GM18868 (cell line): ENCODE results near the gene YTHDF1.

Experiments used
- ATAC-seq: cut with Tn5 transposase; IDR thresholded peaks from one replicate; pipeline ENCODE4 v1.9.1; 2021; ENCODE audit warnings: mild to moderate bottlenecking, moderate library complexity; ENCODE audit not compliant: unreplicated experiment

Gene YTHDF1

DNA sequence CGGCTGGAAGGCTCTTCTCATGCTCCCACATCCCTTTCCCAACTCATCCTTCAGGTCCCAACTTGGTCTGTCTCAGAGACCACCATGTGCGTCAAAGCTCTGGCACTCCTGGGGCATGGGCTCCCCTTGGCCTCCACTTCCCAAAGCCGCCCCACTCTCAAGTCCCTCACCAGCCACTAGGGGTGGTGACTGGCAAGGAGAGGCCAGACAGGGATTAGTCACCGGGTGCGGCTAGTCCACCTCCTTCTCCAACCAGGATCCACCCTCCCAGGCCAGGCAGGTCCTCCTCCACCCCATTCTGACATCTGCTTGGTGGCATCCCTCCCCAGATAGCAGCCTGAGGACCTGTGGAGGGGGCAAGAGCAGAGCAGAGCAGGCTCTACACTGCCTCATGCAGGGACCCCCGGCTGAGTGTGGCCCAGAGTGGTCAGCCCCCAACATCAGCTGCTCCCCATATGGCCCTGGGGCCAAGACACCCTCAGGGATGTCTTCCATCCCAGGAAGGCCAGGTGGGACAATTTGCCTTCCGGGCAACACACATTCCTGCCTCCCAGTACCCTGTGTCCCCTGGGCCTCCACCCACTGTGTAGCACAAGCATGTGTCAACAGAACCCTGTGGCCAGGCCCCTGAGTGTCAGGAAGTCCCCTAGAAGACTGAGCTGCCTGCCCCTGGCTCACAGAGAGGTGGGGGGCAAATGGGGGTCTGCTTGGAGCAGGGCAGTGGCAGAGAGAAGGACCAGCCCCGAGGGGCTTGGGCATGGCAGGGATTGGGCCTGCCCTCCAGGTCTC is 29.2 kb downstream of the YTHDF1 start:
- no peak for ATAC-seq

GRCh38 chr20:63186084-63186483 is 29.8 kb downstream of the YTHDF1 start:
- no peak for ATAC-seq

DNA sequence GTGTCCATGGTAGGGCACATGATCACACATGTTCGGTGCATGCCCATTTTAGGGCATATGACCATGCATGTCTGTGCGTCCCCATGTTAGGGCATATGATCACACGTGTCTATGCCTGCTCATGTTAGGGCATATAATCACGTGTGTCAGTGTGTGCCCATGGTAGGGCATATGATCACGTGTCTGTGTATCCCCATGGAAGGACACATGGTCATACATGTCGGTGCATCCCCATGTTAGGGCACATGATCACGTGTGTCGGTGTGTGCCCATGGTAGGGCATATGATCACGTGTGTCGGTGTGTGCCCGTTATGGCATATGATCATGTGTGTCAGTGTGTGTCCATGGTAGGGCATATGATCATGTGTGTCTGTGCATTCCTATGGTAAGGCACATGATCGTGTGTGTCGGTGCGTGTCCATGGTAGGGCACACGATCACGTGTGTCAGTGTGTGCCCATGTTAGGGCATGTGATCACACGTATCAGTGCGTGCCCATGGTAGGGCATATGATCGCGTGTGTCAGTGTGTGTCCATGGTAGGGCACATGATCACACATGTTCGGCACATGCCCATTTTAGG is 30.6 kb downstream of the YTHDF1 start:
- ATAC-seq, result no peak

DNA sequence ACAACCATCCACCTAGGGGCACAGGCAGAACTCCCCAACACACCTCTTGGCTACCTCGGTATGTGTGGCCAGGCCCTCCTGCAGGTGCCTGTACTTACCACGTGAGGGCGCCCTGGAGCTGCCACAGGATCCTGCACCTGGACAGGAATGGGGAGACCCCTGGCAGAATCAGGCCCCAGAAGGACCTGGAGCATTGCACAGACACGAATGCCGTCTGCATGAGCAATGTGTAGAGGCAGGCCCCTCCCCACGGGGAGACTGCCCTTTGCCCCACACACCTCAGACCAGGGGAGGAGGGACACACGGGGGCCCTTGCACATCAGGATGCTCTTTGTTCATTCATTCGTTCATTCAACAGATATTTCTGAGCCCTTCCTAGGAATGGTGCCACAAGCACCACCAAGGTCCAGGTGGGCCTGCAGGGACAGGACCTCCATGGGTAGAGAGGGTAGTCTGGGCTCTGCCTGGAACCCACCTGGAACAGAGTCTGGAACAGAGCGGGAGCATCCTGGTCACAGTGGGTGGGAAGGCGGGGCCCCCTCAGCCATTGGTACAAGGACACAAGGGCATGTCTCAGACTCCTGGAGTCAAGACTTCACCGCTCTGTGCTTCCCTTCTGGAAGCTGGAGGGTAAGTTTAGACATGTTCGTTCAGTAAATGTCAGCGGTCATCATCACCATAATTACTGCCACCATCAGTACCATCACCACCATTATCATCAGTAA is 32.3 kb downstream of the YTHDF1 start:
- ATAC-seq, result no peak

DNA sequence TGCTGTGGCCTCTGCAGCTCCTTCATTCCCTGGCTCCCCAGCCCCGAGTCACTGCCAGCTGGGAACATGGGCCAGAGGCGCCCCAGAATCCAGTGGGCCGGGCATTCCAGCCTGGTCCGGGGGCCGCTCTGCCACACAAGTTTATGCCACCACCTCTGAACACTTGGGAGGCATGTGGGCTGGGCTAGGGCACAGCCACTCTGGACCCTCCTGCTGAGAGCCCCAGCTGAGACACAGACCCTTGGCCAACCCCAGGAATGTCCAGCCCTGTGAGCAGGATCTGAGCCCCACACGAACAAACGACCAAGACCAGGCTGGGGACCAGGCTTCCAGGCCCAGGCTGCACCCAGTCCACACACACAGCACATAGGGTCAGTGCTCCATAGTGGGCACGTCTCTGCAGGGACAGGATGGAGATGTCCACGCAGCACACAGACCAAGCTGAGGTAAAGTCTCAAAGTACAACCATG is 33.0 kb downstream of the YTHDF1 start:
- ATAC-seq, result no peak

- ATAC-seq, result no peak
Measured at GRCh38 chr20:63182425-63182824, 33.5 kb downstream of the YTHDF1 start.

- no peak for ATAC-seq
Measured at GRCh38 chr20:63181226-63181625, 34.7 kb downstream of the YTHDF1 start.

DNA sequence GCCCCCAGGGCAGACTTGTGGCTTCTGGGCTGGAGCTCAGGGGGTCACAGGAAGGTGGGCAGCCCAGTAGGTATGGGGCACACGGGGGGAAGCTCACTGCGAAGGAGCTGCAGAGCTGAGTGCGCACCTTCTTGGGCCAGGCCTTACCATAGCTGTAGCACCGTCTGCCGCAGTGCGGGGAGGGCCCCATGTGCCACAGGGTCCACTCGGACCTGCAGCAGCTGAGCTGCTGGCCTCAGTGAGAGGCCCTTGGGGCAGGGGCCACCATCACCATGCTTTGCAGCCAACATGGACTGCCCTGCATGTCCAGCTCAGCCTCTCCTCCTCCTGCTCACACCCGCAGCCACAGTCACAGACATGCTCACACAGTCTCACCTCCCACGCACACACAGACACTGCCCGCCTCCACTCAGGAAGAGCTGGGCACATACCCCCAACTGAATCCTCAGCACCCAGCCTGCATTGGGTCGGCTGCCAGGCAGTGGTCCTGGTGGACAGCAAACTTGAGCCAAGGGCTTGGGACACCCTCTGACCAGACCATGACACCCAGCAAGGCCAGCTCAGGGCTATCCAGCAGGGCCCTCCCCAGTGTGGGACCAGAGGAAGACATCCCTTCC is 35.3 kb downstream of the YTHDF1 start:
- ATAC-seq, result no peak

DNA sequence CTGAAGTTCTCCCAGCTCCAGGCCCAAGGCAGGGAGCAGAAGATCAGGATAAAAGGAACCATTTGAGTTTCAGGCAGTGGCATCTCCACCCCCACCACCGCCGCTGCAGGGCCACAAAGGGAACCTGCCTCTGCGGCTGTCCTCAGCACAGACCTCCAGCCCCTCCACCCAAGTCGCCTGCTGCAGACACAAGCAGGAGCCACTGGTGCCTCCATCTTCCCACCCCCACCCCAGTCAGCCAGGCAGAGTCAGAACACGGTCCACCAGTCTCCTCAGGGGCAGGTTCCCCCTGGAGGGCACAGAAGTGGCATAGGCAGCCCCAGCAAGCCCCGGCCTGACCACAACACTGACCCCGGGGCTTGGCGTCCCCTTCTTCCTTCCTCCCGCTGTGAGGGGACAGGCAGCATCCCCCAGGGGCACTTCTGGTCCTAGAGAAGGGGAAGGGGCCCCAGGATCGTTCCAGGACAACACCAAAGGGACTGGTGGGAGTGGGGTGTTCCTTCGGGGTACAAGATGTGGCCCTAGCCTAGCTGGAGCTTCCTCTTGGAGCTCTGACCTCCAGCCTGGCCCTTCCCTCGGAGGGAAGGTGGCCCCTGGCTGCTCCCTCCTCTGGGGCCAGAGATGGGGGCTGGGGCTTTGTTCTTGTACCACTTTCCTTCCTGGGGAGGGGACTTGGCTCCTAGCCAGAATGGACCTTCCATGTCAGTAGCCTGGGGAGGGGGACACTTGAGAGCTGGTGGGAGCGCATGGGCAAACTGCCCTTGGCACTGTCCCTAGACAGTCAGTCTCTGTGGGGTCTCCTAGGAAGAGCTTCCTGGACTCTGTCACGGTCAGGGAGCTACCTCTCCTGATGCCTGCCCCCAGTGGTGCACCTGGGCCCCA is 36.0 kb downstream of the YTHDF1 start:
- no peak for ATAC-seq

DNA sequence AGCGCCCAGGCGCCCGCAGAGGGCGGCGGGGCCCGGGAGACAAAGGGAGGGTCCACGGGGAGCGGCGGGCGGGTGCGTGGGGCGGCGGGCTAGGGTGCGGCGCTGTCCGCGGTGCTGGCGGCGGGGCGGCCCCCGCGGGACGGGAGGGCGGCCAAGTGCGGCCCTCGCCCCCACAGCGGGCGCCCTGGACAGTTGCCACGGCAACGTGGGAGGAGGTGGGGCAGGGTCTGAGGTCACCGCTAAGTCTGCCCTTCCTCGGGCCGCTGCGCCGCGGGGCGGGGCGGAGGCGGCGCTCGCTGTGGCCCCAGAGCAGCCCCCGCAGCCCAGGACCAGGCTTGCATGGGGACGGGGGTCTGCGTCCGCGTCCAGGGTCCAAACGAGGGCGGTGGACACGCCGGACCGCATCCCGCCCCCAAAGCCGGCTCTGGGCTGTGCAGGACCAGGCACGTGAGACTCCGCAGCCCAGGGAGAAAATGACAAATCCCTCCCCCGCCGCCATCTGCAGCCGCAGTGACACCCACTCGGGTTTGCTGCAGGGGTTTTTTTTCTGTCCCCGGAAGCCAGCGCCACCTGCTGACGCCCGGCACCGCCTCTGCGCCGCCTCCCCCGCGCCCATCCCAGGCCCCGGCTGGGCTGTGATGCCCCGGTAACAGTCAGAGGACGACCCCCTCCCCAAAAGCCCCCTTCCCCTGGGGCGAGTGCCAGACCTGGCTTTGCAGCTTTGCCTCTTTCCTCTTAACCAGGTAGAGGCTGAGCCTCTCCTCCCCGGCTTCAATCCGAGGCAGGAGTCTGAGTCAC is 36.8 kb downstream of the YTHDF1 start:
- no peak for ATAC-seq

DNA sequence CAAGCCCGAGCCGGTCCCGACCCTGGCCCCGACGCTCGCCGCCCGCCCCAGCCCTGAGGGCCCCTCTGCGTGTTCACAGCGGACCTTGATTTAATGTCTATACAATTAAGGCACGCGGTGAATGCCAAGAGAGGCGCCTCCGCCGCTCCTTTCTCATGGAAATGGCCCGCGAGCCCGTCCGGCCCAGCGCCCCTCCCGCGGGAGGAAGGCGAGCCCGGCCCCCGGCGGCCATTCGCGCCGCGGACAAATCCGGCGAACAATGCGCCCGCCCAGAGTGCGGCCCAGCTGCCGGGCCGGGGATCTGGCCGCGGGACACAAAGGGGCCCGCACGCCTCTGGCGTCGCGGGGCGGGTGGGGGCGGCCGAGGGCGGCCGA is 37.5 kb downstream of the YTHDF1 start:
- ATAC-seq, result no peak

- no peak for ATAC-seq
Measured at GRCh38 chr20:63177785-63178445, 38.0 kb downstream of the YTHDF1 start.

DNA sequence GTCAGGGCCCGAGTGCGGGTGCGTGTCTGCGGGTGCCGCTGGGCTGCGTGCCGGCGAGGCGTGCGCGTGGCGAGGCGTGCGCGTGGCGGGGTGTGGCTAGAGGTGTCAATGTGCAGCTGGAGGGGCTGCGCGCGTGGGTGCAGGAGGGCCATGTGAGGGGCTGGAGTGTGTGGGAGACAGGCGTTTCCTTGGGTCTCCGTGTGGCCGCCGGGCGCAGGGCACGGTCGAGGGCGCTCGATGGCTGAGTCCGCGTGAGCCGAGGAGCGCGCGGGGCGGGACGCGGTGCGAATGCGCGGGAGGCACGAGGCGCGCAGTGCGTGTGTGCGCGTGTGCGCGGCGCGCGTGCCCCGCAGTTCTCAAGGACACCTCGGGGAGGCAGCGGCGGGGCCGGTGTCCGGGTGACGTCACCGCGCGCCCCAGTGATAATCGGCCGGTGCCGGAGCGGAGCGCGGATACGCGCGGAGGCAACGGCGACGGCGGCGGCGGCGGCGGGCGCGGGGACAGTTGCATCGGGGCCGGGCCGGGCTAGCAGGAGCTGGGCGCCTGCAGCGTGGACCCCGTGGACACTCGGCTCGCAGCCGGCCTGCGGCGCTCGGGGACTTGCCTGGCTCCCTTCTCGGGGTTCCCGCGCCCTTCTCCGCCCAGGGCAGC is 38.7 kb downstream of the YTHDF1 start:
- ATAC-seq, result no peak

DNA sequence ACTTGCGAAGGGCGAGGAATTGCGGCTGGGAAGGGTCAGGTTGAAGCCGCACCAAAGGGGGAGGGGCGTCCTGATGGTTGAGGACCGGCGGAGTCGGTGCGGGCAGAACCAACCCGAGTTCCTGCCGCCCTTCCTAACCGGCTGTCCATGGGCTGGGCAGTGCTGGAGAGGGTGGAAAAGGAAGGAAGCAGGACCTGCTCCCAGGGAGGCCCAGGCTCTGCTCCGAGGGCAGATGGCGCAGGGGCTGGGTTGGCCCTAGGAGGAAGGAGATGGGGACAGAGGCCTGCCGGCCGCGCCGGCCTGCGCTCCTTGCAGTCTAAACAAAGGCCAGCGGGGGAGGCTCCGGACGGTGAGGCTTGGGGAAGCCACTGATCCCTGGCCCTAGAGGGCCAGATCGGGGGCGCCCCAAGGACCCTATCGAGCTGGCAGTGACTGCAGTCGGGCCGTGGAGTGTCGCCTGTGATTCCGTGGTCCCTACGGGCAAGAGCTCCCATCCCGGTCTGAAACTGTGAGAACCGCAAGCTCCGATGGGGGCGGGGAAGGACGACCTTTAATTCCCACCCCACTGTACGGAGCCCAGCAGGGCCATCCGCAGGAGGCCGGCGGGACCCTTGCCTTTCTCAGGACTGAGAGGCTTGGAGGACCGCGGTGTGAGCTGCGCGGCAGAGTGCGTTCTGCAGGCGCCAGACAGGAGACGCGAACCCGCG is 39.4 kb downstream of the YTHDF1 start:
- no peak for ATAC-seq

DNA sequence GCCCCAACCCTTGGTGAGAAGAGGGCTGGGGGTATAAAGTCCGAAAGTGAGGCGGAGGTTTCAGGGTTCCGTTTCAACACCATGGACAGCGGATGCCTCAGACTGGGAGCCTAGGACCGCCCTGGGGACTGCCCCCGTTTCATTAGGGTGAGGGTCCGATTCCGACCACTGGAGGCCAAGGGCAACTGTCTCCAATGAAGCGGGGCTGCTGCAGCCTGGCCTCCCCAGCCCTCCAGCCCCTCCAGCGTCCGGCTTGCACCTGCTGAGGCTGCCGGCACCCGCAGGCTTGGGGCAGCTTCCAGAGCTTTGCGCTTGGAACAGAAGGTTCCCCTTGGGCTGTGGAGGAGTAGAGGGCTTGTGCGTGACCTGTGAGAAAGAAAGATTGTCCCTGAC is 39.9 kb downstream of the YTHDF1 start:
- ATAC-seq, result no peak

DNA sequence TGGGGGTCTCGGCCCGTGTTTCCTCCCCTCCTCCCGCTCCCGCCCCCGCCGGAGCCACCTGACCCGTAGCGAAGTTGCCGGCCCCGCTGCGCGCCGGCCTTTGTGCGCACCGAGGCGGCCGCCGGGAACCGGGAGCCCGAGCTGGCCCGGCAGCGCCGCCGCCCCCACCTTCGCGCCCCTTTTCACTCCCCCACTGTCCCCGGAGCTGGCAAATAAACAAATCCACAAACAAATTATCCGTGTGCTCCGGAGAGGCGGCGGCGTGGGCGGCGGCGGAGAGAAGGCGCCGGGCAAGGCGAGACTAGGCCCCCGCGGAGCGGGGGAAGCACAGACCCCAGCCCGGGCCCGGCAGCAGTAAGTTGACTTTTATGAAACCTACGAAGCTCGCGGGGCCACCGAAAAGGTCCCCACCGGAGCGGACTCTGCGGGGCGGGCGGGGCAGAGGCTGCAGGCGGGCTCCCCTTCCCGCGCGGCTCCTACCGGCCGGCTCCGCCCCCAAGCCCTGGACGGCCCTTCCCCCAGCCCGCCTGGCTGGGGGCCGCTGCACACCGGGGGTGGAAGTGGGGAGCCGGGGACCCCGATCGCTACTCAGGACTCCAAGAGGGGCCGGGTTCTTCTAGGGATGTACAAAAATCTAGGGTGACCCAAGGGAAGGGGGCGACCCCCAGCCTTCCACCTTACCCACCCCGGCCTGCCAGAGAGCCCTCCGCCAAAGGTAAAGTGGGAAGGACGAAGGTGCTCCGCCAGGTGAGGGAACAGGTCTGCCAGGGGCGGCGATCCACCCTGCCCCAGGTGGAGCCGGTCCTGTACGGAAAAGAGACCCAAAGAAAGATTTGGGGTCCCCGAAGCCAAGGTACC is 40.7 kb downstream of the YTHDF1 start:
- no peak for ATAC-seq

GRCh38 chr20:63174309-63175037 is 41.5 kb downstream of the YTHDF1 start:
- no peak for ATAC-seq
